PC-3 (cell line): Measurements from ENCODE around the gene ST8SIA5. TPM values are rescaled to one million over a fixed set of nuclear protein-coding genes. Genes with fewer than 3 reads are reported as not detected.

Source experiments
- ATAC-seq: fragments of 200-7000 bp; cut with Tn5 transposase; 2 replicates; pipeline ENCODE4 v1.9.1; 2020; ENCODE audit warnings: mild to moderate bottlenecking, moderate library complexity
- BruUV-seq: library from RNA; stranded (reverse); fragments of 400-500 nt; replicated peaks from 2 replicates; lab custom pipeline; 2021; lab: Mats Ljungman, UMichigan
- CTCF ChIA-PET: fragments of 300-600 bp; sonication (Branson Sonifier 250); formaldehyde crosslinking; loops from one replicate; lab custom pipeline; 2022; ENCODE audit warnings: antibody characterized with exemption; lab: Charles Lee
- POLR2A ChIA-PET: fragments of 300-600 bp; sonication (Branson Sonifier 250); formaldehyde crosslinking; loops from one replicate; lab custom pipeline; 2022; ENCODE audit warnings: antibody characterized with exemption; ENCODE audit not compliant: unreplicated experiment; lab: Charles Lee
- DNase-seq: peaks from one replicate; pipeline ENCODE4 v3.0.0-alpha.2; 2015
- H2AFZ ChIP-seq: fragments of 300-600 bp; sonication (generic); 2 replicates; pipeline ENCODE4 v1.6.0; 2016; ENCODE audit warnings: antibody characterized with exemption, low read length
- H3F3A ChIP-seq: fragments of 300-600 bp; sonication (generic); one replicate; pipeline ENCODE4 v1.6.0; 2017; ENCODE audit warnings: antibody characterized with exemption, low read length, control low read depth, mild to moderate bottlenecking; ENCODE audit not compliant: unreplicated experiment
- H3K27ac ChIP-seq: fragments of 300-600 bp; sonication (generic); 2 replicates; pipeline ENCODE4 v1.5.1; 2016; ENCODE audit warnings: mild to moderate bottlenecking, low read length
- H3K27me3 ChIP-seq: fragments of 300-600 bp; sonication (generic); 2 replicates; pipeline ENCODE4 v1.6.1; 2016; ENCODE audit warnings: low read length, mixed read lengths
- H3K36me3 ChIP-seq: fragments of 300-600 bp; sonication (generic); 2 replicates; pipeline ENCODE4 v1.6.1; 2016; ENCODE audit warnings: low read depth, mixed run types, low read length, mixed read lengths
- H3K4me1 ChIP-seq: fragments of 300-600 bp; sonication (generic); 2 replicates; pipeline ENCODE4 v1.5.1; 2016; ENCODE audit warnings: low read length; ENCODE audit not compliant: insufficient read depth
- H3K4me2 ChIP-seq: fragments of 300-600 bp; sonication (generic); 2 replicates; pipeline ENCODE4 v1.6.0; 2016; ENCODE audit warnings: low read length
- H3K4me3 ChIP-seq: fragments of 300-600 bp; sonication (generic); 2 replicates; pipeline ENCODE4 v1.5.1; 2016; ENCODE audit warnings: mild to moderate bottlenecking, low read length, mixed read lengths
- H3K79me2 ChIP-seq: fragments of 300-600 bp; sonication (generic); 2 replicates; pipeline ENCODE4 v1.6.1; 2017; ENCODE audit warnings: low read length, mixed read lengths
- H3K9ac ChIP-seq: fragments of 300-600 bp; sonication (generic); 2 replicates; pipeline ENCODE4 v1.6.0; 2016; ENCODE audit warnings: mild to moderate bottlenecking, low read length
- H3K9me2 ChIP-seq: fragments of 300-600 bp; sonication (generic); replicated peaks from 2 replicates; pipeline ENCODE4 v1.6.1; 2016; ENCODE audit warnings: mixed run types, low read length, mixed read lengths
- H3K9me3 ChIP-seq: fragments of 300-600 bp; sonication (generic); 2 replicates; pipeline ENCODE4 v1.6.1; 2016; ENCODE audit warnings: low read length, mixed read lengths
- H4K20me1 ChIP-seq: fragments of 300-600 bp; sonication (generic); 2 replicates; pipeline ENCODE4 v1.6.1; 2016; ENCODE audit warnings: low read length, mixed read lengths
- EZH2 ChIP-seq: fragments of 300-600 bp; sonication (generic); IDR thresholded peaks from one replicate; pipeline ENCODE4 v1.6.1; 2017; ENCODE audit warnings: antibody characterized with exemption, mild to moderate bottlenecking, low read length; ENCODE audit not compliant: unreplicated experiment
- EZH2phosphoT487 ChIP-seq: fragments of 300-600 bp; sonication (generic); IDR thresholded peaks from 2 replicates; pipeline ENCODE4 v1.6.1; 2018; ENCODE audit warnings: mild to moderate bottlenecking, antibody characterized with exemption, low read length, borderline replicate concordance
- intact Hi-C: fragments of 100-400 bp; cut with micrococcal nuclease; formaldehyde crosslinking; loops from 2 replicates; pipeline ENCODE4 v1.9.0; 2023
- total RNA-seq: library from RNA; depleted of rRNA; stranded (reverse); fragments of >200 nt; gene quantifications from 2 replicates; pipeline ENCODE4 v1.2.3, GENCODE V29; 2014
- TF ChIP-seq, protein P1 (sequence below): fragments of 300-600 bp; sonication (generic); conservative IDR thresholded peaks from 2 replicates; pipeline ENCODE4 v1.5.1; 2017; ENCODE audit warnings: antibody characterized with exemption, low read depth, mild to moderate bottlenecking, low read length

Gene ST8SIA5
- total RNA-seq, 1 experiment from 2014 or later = 0.04 TPM

DNA sequence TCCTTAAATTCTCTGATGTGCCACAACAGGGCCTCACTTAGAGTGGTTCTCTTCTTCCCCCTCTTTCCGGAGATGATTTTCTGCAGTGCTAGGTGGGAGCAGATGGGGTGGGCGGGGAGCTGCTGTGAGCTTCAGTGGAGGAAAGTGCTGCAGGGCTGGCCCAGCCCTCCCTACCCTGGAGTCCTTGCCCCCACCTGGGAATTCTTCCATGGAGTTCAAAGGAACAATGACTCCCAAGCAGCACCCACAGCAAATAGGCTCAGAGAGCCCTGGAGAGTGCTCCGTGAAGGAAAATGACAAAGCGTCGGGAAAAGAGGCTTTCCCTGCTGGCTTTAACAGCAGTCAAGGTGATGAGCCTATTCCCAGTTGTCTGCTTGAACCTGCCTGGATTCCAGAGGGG lies 128.6 kb downstream of the ST8SIA5 start:
- Histone ChIP-seq H3K4me3 (no peak overlapping the region), H2AFZ (no peak overlapping the region), H3K9ac (no peak overlapping the region), H3K27me3 (no peaks in the 10 kb centered on the region), H3K4me2 (no peak overlapping the region), H3K9me3 (no peaks in the 10 kb centered on the region), H3K27ac (no peak overlapping the region), H3K79me2 (no peaks in the 10 kb centered on the region), H3K36me3 (no peaks in the 10 kb centered on the region), H3K4me1 (no peaks in the 10 kb centered on the region), H4K20me1 (no peaks in the 10 kb centered on the region), H3F3A (no peaks in the 10 kb centered on the region), H3K9me2 (no peaks in the 10 kb centered on the region)
- ChIA-PET CTCF (no interaction called here), POLR2A (no interaction called here)
- BruUV-seq = no TSS peak
- TF ChIP-seq, protein P1, sequence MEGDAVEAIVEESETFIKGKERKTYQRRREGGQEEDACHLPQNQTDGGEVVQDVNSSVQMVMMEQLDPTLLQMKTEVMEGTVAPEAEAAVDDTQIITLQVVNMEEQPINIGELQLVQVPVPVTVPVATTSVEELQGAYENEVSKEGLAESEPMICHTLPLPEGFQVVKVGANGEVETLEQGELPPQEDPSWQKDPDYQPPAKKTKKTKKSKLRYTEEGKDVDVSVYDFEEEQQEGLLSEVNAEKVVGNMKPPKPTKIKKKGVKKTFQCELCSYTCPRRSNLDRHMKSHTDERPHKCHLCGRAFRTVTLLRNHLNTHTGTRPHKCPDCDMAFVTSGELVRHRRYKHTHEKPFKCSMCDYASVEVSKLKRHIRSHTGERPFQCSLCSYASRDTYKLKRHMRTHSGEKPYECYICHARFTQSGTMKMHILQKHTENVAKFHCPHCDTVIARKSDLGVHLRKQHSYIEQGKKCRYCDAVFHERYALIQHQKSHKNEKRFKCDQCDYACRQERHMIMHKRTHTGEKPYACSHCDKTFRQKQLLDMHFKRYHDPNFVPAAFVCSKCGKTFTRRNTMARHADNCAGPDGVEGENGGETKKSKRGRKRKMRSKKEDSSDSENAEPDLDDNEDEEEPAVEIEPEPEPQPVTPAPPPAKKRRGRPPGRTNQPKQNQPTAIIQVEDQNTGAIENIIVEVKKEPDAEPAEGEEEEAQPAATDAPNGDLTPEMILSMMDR = no peak
- intact Hi-C loops = no loop called here
- no peak for DNase-seq
- ATAC-seq = no peak

DNA sequence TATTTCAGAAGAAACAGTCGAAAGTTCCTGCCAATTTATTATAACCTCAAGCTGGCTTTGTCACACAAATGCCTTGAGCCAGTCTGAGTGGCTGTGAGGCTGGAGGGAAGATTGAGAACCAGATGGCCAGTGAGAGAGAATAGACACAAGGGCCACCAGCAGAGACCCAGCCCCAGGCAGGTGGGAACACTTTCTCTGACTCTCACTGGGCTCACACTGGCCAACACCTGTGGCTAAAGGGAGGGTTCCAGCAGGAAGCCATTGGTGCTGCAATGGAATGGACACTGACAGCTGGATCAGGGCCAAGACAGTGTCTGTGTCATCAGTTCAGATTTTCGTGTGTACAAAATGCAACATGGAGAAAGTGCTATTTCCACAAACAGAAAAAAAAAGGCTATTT lies 129.7 kb downstream of the ST8SIA5 start:
- no peak for ATAC-seq
- no peaks in the 10 kb centered on the region for H3K9me2 ChIP-seq
- intact Hi-C loops = no loop called here
- no peak overlapping the region for H3K4me2 ChIP-seq
- BruUV-seq = no TSS peak
- DNase-seq = no peak
- H3K4me1 ChIP-seq = no peaks in the 10 kb centered on the region
- no peak overlapping the region for H3K27ac ChIP-seq
- H3K36me3 ChIP-seq = no peaks in the 10 kb centered on the region
- no peaks in the 10 kb centered on the region for H3F3A ChIP-seq
- no peaks in the 10 kb centered on the region for H3K79me2 ChIP-seq
- TF ChIP-seq EZH2phosphoT487 (no peak), EZH2 (no peak)
- TF ChIP-seq, protein P1 = no peak
- no peak overlapping the region for H3K4me3 ChIP-seq
- H3K9me3 ChIP-seq = no peaks in the 10 kb centered on the region
- ChIA-PET CTCF (no interaction called here), POLR2A (no interaction called here)
- H3K27me3 ChIP-seq = no peaks in the 10 kb centered on the region
- H4K20me1 ChIP-seq = no peaks in the 10 kb centered on the region
- H3K9ac ChIP-seq = no peak overlapping the region
- H2AFZ ChIP-seq = no peak overlapping the region

DNA sequence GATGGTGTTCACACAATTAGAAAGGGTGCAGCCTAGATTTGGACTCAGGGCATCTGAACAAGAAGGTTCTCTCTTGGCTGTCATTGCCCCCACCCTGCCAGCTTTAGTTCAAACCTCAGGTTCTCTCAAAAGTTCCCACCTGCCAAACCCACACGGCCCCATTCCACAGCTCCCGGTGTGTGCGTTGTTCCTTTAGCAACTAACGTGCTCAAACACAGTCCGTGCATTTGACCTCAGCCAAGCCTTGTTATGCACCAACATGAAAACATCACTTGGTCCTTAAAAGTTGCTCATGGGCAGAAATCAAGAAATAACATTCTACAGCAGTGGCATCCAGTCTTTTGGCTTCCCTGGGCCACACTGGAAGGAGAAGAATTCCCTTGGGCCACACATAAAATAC lies 131.8 kb downstream of the ST8SIA5 start:
- POLR2A ChIA-PET = interaction anchor here (0.6 kb wide), 1 partner anchor 116 kb away, joined by 4 read pairs; no protein-coding TSS in a partner anchor
- H3F3A ChIP-seq = no peaks in the 10 kb centered on the region
- TF ChIP-seq, protein P1 = no peak
- TF ChIP-seq EZH2phosphoT487 (no peak), EZH2 (no peak)

More for the DNA sequence above, 131.8 kb downstream of the ST8SIA5 start:
- DNase-seq = no peak
- H3K36me3 ChIP-seq = no peaks in the 10 kb centered on the region
- no peaks in the 10 kb centered on the region for H4K20me1 ChIP-seq
- no peak overlapping the region for H3K4me2 ChIP-seq
- CTCF ChIA-PET = interaction anchor here (0.6 kb wide), 2 partner anchors 33 to 71 kb away, joined by 3 to 4 read pairs; no protein-coding TSS in a partner anchor
- BruUV-seq = no TSS peak
- intact Hi-C loops = no loop called here
- no peak overlapping the region for H3K4me3 ChIP-seq
- H3K27me3 ChIP-seq = no peaks in the 10 kb centered on the region
- H3K4me1 ChIP-seq = no peaks in the 10 kb centered on the region
- ATAC-seq = no peak
- no peak overlapping the region for H2AFZ ChIP-seq
- H3K79me2 ChIP-seq = no peaks in the 10 kb centered on the region
- no peaks in the 10 kb centered on the region for H3K9me3 ChIP-seq
- no peak overlapping the region for H3K27ac ChIP-seq
- H3K9ac ChIP-seq = no peak overlapping the region
- no peaks in the 10 kb centered on the region for H3K9me2 ChIP-seq
